ENCODE results near the gene MIB2.

The MIB2 gene

DNA sequence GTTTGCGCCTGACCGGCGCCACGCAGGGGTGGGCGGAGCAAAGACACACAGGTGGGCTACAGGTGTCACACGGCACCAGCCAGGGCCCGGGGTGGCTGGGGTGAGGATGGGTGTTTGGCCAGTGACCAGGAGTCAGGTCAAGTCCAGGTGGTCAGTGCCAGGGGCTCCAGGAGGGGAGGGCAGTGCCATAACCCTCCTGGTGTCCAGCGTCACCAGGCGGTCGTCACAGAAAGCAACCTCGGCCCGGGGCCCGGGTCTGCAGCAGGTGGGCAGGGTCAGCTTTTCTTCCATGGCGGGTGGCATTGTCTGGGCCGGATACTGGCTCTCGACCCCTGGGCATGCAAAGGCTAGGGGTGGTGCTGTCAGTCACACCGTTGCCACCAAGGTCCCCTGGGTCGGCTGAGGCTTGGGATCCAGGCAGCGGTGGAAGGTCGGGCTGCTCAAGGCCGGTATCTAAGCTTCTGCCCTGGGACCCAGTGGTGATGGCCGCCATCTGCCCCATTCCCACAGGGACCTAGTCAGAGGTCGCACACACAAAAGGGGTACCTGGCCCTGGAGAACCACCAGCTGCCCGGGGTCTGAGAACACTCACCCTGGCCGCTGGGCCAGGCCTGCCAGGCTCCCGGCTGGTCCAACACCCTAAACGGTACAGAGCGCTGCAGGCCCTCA is 17.1 kb upstream of the MIB2 start:
- no peak for DNase-seq (ENCODE audit: low read depth)

DNA sequence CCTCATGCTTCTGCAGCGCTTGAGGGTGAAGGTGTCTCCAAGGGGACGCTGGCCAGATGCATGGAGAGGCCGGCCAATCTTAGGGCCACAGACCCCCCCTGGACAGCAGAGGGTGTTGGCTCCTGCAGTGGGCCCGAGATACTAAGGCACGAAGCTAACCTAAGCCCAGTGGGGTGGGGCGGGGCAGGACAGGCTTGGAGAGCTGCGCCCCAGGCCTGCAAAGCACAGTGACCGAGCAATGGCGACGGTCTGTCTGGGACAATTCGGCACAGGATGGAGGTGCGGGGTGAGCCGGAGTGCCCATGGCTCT is 16.6 kb upstream of the MIB2 start:
- no peak for DNase-seq (ENCODE audit: low read depth)

DNA sequence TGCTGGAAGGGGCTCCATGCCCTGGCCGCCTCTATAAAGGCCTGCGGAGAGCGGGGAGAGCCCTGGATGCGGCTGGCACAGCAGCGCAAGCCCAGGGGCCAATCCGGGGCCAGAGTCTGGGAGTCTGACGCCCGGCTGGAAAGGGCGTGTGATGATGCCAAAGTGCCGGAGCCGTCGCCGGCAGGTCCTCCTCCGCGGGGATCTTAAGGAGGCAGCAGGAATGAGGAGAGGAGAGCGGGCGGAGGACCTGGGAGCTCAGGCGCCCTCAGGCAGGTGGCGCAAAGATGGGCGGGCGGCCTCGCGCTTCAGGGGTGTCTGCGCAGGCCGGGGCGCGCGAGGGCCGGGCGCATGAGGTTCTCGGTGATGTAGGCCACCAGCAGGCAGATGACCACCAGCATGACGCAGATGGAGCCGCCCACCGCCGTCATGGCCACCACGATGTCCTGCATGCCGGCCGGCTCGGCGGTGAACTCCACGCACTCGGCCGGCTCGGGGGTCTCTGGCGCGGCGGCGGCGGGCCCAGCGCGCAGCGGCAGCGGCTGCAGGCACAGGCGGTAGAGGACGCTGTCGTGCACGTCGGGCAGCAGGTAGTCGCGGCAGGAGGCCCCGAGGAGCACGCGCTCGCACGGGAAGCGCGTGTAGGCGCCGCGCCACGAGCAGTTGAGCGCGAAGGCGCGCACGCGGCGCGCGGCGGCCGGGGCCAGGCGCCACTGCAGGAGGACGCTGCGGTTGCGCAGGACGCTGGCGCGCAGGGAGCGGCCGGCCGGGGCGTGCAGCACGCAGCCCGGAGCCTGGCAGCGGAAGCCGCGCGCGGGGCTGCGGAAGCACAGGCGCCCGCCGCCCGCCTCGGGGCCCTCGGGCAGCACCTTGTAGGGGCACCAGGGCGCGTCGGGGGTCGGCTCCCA is 16.0 kb upstream of the MIB2 start:
- no peak for DNase-seq (ENCODE audit: low read depth)

DNA sequence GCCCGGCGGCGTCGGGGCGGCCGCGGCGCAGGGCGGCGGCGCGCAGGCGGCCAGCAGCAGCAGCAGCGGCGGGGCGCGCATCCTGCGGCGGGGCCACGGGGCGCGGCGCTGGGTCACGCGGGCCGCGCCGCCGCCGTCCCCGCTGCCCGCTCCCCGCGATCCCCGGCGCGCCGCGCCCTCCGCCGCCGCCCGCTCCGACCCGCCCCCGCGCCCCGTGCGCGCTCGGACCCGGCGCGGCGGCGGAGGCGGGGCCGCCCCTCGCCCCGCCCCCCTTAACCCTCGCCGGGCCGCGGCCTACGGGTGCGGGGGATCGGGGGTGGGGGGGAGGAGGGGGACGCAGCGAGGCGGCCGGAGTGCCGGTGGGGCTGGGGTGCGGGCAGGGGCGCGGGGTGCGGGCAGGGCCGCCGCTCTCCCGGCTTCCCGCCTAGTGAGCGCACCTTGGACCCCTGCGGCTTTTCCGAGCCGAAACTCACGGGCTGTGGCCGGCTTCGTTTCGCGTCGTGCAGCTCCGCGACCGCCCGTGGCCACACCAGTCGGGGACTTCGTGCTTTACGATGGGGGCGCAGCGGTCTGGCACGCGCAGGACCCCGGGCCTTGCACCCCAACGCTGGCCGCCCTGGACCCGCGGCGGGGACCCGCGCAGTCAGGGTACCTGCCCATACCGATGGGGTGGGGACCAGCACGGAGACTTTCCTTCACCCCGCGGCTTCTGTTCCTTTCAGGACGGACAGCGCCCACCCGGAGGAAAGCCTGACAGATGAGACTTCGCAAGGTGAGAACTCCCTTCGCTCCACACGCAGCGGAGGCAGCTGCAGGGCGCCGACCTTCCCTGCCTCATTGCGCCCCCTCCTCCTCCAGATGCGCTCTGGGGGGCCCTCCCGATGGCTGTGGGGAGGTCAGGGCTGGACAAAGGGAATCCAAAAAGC is 15.1 kb upstream of the MIB2 start, which contains the start of gene FNDC10:
FNDC10 (minus strand) TSS at position 201 of the 926 bp plus-strand sequence; CDS start at position 81, 120 bp downstream.
- no peak for DNase-seq (ENCODE audit: low read depth)

DNA sequence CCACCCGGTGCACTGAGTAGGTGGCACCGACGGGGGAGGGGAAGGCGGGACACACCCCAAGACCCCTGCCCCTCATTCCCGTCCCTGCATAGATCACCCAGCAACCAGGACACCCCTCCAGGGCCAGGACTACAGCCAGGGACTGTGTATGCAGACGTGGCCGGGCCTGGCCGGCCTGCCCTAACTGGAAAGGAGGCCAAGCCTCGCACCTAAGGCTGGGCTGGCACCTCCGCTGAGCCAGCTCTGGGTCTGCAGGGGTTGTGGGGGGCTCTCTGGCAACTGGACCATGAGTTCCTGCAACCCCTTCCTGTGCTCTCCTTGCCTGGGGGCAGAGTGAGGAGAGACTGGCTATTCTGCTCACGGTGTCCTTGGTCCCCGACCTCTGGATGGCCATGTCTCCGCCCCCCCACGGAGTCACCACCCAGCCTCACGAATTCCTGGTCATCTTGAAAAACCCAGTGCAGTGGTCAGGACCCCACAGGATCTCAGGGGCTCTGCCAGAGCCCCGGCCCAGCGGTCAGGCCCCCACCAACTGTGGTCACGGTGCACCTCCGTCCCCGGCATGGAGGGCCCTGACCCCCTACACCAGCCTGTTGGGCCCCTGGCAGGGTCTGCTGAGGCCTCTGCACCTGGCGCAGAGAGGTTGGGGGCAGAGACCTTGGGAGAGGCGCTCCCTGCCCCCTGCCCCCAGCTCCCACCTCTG is 14.3 kb upstream of the MIB2 start:
- DNase-seq (ENCODE audit: low read depth), result no peak

DNA sequence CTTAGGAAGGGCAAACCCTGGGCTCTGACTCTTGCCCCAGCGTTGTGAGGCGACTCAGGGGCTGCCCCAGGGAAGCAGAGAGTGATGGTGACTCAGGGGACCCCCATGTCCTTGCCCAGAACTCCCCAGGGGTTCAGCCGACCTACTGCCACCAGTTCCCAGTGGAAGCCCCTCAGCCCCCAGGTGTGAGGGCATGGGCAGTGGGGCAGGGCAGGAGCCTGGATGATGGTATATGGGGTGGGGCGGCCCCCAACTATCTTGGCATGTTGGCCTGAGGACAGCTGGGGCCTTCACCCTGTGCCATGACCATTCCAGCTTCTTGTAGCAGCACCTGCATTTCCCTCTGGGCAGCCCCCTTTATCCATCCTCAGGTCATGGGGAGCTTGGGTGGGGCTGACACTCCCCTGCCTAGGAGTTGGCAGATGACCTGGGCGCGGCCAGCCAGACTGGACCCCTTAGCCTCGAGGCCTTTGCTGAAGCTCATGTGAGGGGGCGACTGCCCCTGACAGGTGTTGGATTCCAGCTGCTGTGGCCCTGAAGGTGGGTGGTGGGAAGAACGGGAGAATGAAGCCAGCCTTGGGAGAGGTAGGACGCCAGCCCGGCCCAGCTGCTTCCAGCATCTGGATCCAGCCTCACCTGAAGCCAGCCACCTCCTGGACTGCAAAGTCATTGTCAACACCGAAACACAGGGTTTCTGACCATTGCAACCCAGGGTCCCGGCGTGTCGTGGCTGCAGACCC is 13.6 kb upstream of the MIB2 start:
- no peak for DNase-seq (ENCODE audit: low read depth)

DNA sequence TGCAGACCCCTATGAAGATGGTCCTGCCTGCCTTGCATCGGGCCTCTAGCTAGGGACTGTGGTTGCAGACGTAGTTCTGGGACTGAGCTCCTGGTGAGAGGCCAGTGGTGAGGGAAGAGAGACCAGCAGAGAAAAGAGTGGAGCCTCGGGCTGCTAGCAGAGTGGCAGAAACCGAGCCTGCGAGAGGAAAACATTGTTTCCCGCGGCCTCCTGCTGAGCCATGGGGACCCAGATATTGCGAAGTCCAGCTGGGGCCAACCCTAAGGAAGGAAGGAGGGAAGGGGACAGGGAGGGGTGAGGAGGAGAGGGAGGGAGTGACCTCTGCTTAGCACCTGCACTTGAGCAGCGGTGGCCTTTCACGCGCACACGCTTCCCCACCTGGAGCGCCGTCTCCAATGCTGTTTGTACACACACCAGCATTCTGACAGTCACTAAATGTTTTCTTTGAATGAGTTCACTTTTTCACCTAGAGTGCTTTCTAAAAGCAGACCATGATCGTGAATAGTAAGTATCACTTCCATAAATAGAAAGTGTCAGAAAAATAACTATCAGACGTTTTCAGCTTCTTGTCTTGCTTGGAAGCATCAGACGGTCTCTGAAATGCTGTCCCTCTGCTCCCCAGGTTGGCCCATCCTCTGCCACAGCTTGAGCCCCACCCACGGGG is 12.9 kb upstream of the MIB2 start:
- DNase-seq (ENCODE audit: low read depth), result no peak

DNA sequence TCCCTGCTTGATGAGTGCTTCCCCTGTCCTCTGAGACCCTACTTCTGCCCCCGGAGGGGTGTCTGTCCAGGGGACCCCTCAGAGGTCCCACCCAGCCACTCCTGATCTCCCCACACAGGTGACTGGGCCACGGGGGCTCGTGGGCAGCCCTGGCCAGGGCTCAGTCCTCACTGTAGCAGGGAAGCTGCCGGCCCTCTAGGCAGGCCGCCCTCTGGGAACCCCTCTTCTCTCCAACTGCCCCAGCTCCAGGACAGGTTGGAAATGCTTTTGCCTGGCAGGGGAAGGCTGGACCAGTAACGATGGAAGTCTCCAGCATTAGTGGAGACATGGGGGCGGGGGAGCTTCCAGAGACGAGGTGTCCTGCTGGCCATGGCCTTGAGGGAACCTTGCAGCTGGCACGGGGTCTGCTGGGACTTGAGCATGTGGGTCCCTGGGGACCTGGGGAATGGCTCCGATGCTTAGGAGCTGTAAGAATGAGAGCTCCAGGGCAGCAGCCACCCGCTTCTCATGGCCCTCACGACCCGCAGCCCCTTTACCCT is 12.3 kb upstream of the MIB2 start:
- no peak for DNase-seq (ENCODE audit: low read depth)

DNA sequence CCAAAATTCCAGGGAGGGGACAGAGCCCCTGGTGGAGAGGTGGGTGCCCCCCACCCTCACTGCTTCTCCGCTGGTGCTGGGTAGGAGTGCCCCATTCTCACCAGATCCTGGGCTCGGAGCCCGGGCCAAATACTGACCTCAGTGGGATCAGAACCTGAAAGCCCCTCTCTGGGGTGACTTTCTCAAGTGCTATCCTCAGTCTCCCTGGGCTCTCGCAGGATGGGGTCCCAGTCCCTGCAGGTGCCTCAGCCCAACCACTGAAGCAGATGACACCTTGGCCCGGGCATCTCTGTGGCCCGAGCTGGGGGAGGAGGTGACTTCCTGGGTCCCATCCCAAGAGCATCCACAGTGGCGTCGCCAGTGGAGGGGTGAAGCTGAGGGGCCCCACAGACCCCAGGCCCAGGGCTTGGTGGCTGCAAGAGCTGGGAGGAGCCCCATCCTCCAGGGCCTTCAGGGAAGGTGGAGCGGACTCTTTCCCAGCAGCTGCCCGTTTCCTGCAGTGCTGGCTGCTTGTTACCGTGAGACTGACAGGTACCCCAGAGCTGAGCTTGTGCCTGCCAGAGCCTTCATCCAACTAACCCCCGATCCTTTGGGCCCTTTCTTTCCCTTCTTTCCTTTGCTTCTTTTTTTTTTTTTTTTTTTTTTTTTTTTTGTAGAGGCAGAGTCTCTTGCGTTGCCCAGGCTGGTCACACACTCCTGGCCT is 11.5 kb upstream of the MIB2 start:
- DNase-seq (ENCODE audit: low read depth), result no peak

DNA sequence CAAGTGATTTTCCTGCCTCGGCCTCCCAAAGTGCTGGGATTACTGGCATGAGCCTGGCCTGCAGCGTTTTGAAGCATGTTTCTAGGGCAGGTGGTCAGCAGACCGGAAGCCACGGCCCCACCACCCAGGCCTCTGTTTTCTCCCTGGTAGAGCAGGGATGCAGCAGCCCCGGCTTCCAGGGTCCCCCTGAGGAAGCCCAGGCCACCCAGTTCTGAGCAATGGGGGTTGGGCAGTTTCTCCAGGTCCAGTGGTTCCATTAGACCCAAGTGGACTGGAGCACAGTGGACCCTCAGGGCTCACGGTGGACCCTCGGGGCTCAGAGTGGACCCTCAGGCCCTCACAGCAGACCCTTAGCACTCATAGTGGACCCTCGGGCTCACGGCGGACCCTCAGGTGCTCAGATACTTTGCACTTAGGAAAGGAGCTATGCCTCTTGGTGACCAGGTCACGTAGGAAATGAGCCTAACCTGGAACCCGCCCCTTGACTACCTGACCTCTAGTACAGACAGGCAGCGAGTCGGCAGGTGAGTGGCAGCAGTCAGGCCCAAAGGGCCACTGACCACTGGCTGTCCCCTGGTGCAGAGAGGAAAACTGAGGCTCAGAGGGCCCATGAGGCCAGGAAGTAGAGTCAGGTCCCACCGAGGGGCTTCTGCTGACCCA is 10.8 kb upstream of the MIB2 start:
- no peak for DNase-seq (ENCODE audit: low read depth)

DNA sequence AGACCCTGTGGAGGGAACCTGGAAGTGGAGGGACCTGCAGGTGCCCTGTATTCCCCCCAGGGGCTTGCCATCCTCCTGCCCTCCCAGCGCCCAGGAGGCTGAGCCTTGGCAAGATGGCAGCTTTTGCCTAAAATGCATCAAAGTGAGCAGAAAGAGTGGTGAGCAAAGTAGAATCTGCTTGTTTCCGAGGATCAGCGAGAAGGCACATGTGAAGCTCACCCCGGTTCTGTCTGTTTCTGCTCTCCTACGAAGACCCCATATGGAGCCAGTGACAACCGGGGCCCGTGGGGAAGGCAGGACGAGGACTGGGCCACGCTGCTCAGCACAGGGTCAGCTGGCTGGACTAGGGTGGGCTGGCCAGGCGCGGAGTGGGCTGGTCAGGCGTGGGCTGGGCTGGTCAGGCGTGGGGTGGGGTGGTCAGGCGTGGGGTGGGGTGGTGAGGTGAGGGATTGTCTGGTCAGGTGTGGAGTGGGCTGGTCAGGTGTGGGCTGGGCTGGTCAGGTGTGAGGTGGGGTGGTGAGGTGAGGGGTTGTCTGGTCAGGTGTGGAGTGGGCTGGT is 10.2 kb upstream of the MIB2 start:
- no peak for DNase-seq (ENCODE audit: low read depth)

DNA sequence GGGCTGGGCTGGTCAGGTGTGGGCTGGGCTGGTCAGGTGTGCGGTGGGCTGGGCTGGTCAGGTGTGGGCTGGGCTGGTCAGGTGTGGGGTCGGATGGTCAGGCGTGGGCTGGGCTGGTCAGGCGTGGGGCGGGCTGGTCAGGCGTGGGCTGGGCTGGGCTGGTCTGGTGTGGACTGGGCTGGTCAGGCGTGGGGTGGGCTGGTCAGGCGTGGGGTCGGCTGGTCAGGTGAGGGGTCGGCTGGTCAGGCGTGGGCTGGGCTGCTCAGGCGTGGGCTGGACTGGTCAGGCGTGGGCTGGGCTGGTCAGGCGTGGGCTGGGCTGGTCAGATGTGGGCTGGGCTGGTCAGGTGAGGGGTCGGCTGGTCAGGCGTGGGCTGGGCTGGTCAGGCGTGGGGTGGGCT is 9.6 kb upstream of the MIB2 start:
- no peak for DNase-seq (ENCODE audit: low read depth)

DNA sequence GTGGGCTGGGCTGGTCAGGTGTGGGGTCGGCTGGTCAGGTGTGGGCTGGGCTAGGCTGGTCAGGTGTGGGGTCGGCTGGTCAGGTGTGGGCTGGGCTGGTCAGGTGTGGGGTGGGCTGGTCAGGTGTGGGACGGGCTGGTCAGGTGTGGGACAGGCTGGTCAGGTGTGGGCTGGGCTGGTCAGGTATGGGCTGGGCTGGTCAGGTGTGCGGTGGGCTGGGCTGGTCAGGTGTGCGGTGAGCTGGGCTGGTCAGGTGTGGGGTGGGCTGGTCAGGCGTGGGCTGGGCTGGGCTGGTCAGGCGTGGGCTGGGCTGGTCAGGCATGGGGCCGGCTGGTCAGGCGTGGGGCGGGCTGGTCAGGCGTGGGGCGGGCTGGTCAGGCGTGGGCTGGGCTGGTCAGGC is 9.1 kb upstream of the MIB2 start:
- DNase-seq (ENCODE audit: low read depth), result no peak

DNA sequence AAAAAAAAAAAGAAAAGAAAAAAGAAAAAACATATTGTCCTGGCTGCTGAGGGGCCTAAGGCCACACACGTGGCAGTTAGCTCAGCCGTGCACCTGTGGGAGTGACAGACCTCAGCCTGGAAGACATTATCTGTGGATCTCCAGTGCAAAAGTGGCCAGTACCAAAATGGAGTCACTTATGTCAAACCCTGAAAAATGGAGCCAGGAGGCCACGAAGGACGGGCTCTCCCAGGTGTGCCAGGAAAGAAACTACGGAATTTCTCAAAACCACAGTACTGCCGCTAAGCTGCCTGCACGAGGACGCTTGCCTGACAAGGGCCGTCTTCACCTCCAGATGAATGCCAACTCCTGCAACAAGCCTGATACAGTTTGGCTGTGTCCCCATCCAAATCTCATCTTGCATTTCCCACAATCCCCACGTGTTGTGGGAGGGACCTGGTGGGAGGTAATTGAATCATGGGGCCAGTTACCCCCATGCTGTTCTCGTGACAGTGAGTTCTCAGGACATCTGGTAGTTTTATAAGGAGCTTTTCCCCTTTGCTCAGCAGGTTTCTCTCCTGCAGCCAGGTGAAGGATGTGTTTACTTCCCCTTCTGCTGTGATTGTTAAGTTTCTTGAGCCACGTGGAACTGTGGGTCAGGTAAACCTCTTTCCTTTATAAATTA is 5.3 kb upstream of the MIB2 start:
- no peak for DNase-seq (ENCODE audit: low read depth)

DNA sequence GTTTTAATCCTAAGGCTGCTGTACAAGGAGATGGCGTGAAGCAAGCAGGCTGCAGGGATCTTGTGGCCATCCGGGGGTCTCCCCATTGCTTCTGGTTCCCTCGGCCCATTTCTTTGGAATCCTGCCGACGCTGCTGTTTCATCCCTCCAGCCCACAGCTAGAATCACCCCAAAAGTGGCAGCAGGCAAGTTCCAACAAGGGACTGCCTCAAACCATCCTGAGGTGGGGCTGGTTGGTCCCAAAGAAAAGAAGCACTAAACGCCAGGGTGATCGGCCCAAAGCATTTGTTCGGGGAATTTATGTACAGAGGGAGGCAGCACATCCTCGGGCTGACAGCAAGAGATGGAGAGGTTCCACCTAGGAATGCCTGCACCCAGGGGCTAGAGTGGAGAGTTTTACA is 4.5 kb upstream of the MIB2 start:
- DNase-seq (ENCODE audit: low read depth), result no peak

DNA sequence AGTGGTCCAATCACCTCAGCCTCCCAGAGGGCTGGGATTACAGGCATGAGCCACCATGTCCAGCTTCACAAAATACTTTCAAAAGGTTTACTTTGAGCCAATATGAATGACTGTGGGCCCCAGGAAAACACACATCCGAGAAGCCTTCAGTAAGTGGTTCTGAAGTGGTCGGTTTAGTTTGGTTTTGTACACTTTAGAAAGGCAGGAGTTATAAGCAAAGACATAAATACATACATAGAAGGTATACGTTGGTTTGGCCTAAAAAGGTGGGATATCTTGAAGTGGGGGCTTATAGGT is 3.2 kb upstream of the MIB2 start:
- no peak for DNase-seq (ENCODE audit: low read depth)

DNA sequence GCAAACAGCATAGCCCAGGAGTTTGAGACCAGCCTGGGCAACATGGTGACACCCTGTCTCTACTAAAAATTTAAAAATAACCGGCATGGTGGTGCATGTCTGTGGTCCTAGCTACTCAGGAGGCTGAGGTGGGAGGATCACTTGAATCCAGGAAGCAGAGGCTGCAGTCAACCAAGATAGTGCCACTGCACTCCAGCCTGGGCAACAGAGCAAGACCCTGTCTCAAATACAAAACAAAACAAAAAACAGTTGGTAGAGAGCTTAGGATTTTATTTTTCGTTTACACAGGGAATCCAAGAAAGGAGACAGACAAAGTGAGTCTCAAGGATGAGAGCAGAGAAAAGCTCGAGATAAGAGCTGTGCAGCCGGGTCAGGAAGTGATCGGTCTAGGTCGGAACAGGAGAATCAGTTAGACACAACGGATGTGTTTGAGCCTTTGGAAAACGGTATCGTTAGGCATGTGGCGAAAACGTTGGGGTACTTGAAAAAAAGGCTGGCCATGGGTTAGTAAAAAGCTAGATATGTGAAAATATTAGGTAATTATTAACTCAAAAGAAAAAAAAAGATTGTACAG is 1.7 kb upstream of the MIB2 start:
- DNase-seq (ENCODE audit: low read depth), result no peak
